Panc1 (cell line): Measurements from ENCODE around the gene FGF19. TPM values are rescaled to one million over a fixed set of nuclear protein-coding genes. Genes with fewer than 3 reads are reported as not detected.

Experiments
- ATAC-seq: fragments of 200-7000 bp; cut with Tn5 transposase; 2 replicates; pipeline ENCODE4 v1.9.1; 2020; ENCODE audit warnings: mild to moderate bottlenecking, moderate library complexity
- BruUV-seq: library from RNA; stranded (reverse); fragments of 400-500 nt; replicated peaks from 2 replicates; lab custom pipeline; 2021; lab: Mats Ljungman, UMichigan
- CTCF ChIA-PET: fragments of 300-600 bp; sonication (Branson Sonifier 250); formaldehyde crosslinking; loops from one replicate; lab custom pipeline; 2022; ENCODE audit warnings: antibody characterized with exemption; lab: Charles Lee
- POLR2A ChIA-PET: fragments of 300-600 bp; sonication (Branson Sonifier 250); formaldehyde crosslinking; loops from one replicate; lab custom pipeline; 2022; ENCODE audit warnings: antibody characterized with exemption; lab: Charles Lee
- DNase-seq: peaks from one replicate; pipeline ENCODE4 v3.0.0-alpha.2; 2010; ENCODE audit warnings: low read depth, low spot score
- H3K27ac ChIP-seq: 2 replicates; pipeline ENCODE4 v1.5.1; 2011; ENCODE audit warnings: mild to moderate bottlenecking, low read length, inconsistent platforms
- H3K27me3 ChIP-seq: fragments of 200-500 bp; sonication (Bioruptor generic); 2 replicates; pipeline ENCODE4 v1.6.0; 2014; ENCODE audit warnings: low read length, inconsistent platforms; ENCODE audit not compliant: control insufficient read depth, insufficient read depth
- H3K36me3 ChIP-seq: fragments of 200-500 bp; sonication (Bioruptor generic); 2 replicates; pipeline ENCODE4 v1.5.1; 2014; ENCODE audit warnings: inconsistent platforms, mild to moderate bottlenecking, low read length, moderate library complexity; ENCODE audit not compliant: control insufficient read depth, insufficient read depth
- H3K4me1 ChIP-seq: 2 replicates; pipeline ENCODE4 v1.5.1; 2011; ENCODE audit warnings: inconsistent platforms, mild to moderate bottlenecking, low read length, moderate library complexity; ENCODE audit not compliant: control insufficient read depth, insufficient read depth
- H3K4me3 ChIP-seq, 2 experiments: 2 replicates each; pipeline ENCODE4 v1.5.1; 2011 to 2012; ENCODE audit warnings: low read depth in 2 of 2, low read length in 2 of 2, mild to moderate bottlenecking in 2 of 2, inconsistent platforms in 1 of 2, moderate library complexity in 1 of 2
- H3K9me3 ChIP-seq: fragments of 200-500 bp; sonication (Bioruptor generic); 2 replicates; pipeline ENCODE4 v1.5.1; 2014; ENCODE audit warnings: low read depth, mild to moderate bottlenecking, inconsistent platforms, low read length, moderate library complexity; ENCODE audit not compliant: control insufficient read depth, insufficient read depth
- POLR2AphosphoS5 ChIP-seq: IDR thresholded peaks from 2 replicates; pipeline ENCODE4 v1.6.1; 2012; ENCODE audit warnings: mild to moderate bottlenecking, low read depth, low read length, moderate library complexity
- SIN3A ChIP-seq: IDR thresholded peaks from 2 replicates; pipeline ENCODE4 v1.6.1; 2012; ENCODE audit warnings: low read depth, mild to moderate bottlenecking, low read length, moderate library complexity, borderline replicate concordance; ENCODE audit not compliant: insufficient read depth
- TCF7L2 ChIP-seq: IDR thresholded peaks from 2 replicates; pipeline ENCODE4 v1.6.1; 2011; ENCODE audit warnings: mild to moderate bottlenecking, low read depth, low read length, inconsistent platforms
- in situ Hi-C: cut with HindIII; loops from 2 replicates; pipeline ENCODE4 v1.10.0; 2016; ENCODE audit warnings: low sequenced_read_pairs, low pct_unique_long_range_greater_than_20kb
- intact Hi-C: fragments of 100-400 bp; cut with micrococcal nuclease; formaldehyde crosslinking; loops from one replicate; pipeline ENCODE4 v1.10.0; 2022; ENCODE audit not compliant: unreplicated experiment
- total RNA-seq: library from RNA; stranded (reverse); gene quantifications from one replicate; pipeline ENCODE4 v1.2.1, GENCODE V29; 2021; ENCODE audit not compliant: unreplicated experiment
- TF ChIP-seq, protein P1 (sequence below): fragments of 450-650 bp; IDR thresholded peaks from 2 replicates; pipeline ENCODE4 v1.5.1; 2017; ENCODE audit warnings: mild to moderate bottlenecking
- TF ChIP-seq, protein P2 (sequence below), 2 experiments: IDR thresholded peaks; 2 replicates each; pipeline ENCODE4 v1.6.1; 2011 to 2012; ENCODE audit warnings: low read depth in 2 of 2, control low read depth in 1 of 2, low read length in 1 of 2, mild to moderate bottlenecking in 1 of 2, moderate library complexity in 1 of 2; ENCODE audit not compliant: insufficient read depth in 1 of 2

FGF19 gene
- total RNA-seq, 1 experiment from 2014 or later, result not detected

DNA sequence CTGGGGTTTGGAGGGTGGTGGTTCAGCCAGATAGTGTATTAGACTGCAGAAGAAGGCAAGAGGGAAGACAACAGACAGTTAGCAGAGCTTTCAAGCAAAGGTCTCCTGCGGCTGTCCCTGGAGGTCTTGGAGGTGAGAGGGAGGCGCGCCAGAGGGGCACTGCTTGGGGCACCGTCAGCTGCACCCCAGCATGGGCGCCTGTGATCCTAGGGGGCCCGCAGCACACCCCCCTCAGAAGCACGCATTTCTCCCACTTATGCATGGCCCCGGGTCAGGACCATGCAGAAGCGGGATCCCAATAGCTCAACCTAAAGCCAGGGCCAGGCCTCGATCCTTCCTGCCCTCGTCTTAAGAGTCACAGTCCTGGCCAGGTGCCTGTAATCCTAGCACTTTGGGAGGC lies 44.8 kb upstream of the FGF19 start:
- ChIA-PET CTCF (no interaction called here), POLR2A (no interaction called here)
- H3K36me3 ChIP-seq, result no peaks in the 10 kb centered on the region
- TF ChIP-seq, protein P1, sequence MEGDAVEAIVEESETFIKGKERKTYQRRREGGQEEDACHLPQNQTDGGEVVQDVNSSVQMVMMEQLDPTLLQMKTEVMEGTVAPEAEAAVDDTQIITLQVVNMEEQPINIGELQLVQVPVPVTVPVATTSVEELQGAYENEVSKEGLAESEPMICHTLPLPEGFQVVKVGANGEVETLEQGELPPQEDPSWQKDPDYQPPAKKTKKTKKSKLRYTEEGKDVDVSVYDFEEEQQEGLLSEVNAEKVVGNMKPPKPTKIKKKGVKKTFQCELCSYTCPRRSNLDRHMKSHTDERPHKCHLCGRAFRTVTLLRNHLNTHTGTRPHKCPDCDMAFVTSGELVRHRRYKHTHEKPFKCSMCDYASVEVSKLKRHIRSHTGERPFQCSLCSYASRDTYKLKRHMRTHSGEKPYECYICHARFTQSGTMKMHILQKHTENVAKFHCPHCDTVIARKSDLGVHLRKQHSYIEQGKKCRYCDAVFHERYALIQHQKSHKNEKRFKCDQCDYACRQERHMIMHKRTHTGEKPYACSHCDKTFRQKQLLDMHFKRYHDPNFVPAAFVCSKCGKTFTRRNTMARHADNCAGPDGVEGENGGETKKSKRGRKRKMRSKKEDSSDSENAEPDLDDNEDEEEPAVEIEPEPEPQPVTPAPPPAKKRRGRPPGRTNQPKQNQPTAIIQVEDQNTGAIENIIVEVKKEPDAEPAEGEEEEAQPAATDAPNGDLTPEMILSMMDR, result no peak
- TF ChIP-seq TCF7L2 (no peak), SIN3A (no peak), POLR2AphosphoS5 (no peak)
- TF ChIP-seq, protein P2, sequence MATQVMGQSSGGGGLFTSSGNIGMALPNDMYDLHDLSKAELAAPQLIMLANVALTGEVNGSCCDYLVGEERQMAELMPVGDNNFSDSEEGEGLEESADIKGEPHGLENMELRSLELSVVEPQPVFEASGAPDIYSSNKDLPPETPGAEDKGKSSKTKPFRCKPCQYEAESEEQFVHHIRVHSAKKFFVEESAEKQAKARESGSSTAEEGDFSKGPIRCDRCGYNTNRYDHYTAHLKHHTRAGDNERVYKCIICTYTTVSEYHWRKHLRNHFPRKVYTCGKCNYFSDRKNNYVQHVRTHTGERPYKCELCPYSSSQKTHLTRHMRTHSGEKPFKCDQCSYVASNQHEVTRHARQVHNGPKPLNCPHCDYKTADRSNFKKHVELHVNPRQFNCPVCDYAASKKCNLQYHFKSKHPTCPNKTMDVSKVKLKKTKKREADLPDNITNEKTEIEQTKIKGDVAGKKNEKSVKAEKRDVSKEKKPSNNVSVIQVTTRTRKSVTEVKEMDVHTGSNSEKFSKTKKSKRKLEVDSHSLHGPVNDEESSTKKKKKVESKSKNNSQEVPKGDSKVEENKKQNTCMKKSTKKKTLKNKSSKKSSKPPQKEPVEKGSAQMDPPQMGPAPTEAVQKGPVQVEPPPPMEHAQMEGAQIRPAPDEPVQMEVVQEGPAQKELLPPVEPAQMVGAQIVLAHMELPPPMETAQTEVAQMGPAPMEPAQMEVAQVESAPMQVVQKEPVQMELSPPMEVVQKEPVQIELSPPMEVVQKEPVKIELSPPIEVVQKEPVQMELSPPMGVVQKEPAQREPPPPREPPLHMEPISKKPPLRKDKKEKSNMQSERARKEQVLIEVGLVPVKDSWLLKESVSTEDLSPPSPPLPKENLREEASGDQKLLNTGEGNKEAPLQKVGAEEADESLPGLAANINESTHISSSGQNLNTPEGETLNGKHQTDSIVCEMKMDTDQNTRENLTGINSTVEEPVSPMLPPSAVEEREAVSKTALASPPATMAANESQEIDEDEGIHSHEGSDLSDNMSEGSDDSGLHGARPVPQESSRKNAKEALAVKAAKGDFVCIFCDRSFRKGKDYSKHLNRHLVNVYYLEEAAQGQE (IDR thresholded peaks at IDR 0.05; ENCODE audit: insufficient read depth in 1 of 2, low read depth in 2 of 2, low read length in 1 of 2), result no peak
- ATAC-seq (no peak), DNase-seq (no peak)
- H3K27me3 ChIP-seq, result no peaks in the 10 kb centered on the region
- no peaks in the 10 kb centered on the region for H3K4me1 ChIP-seq
- intact Hi-C loops, result no loop called here
- in situ Hi-C loops, result no loop called here
- no peak overlapping the region for H3K27ac ChIP-seq
- H3K4me3 ChIP-seq, result no peak overlapping the region
- no peaks in the 10 kb centered on the region for H3K9me3 ChIP-seq
- no TSS peak for BruUV-seq

DNA sequence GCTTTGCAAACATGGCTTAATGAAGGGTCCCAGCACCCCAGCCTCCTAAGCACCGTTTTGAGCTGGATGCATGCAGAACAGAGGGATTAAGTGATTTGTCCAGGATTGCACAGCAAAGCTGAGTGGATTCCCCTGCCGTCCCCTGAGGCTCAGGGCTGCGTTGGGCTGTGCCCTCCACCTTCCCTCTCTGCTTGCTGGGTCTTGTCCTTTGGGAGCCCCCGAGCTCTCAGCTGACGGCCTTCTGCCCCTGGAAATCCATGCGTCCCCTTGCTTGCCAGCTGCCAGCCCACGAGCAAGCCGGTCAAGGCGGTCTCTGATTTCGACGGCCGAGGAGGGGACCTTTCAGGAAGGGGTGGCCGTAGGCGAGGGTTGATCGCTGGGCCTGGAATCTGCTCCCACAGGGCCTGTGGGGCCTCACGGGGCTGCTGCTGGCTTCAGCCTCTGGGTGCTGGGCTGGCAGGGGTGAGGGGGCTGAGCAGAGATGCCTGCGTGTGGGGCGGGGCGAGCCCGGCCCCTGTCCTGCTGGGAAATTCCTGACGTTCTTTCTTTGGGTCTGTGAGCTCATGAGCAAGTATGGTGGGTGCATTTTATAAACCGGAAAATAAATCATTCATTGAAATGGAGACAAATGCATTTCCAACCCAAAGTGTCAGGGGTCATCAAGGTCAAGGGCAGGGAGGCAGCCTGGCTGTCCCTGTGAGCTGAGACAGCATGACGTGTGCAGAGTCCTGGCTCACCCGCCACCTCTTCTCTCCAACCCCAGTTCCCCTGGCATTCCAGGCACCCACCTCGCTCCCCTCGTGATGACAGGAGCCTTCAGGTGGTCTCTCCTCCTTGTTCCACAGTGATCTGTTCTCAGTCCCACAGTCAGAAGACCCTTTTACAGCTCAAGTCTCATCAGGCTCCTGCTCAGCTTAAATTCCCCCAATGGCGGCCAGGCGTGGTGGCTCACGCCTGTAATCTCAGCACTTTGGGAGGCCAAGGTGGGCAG lies 43.2 kb upstream of the FGF19 start:
- Histone ChIP-seq H3K4me3 (no peak overlapping the region), H3K4me1 (no peaks in the 10 kb centered on the region), H3K27ac (no peak overlapping the region), H3K36me3 (no peaks in the 10 kb centered on the region), H3K27me3 (no peaks in the 10 kb centered on the region), H3K9me3 (no peaks in the 10 kb centered on the region)
- no TSS peak for BruUV-seq
- no peak for DNase-seq
- POLR2A ChIA-PET, result interaction anchor here (0.6 to 0.7 kb wide), 2 partner anchors 39 to 537 kb away, joined by 3 to 6 read pairs; no protein-coding TSS in a partner anchor
- intact Hi-C loops (no loop called here), in situ Hi-C loops (no loop called here)
- CTCF ChIA-PET, result no interaction called here
- ATAC-seq, result no peak
- TF ChIP-seq, protein P2 (IDR thresholded peaks at IDR 0.05; ENCODE audit: insufficient read depth in 1 of 2, low read depth in 2 of 2, low read length in 1 of 2), result no peak
- TF ChIP-seq, protein P1, result no peak
- TF ChIP-seq TCF7L2 (no peak), POLR2AphosphoS5 (no peak), SIN3A (no peak)
